Natural killer cell (primary cell): ENCODE measurements around the gene TGFBR1. TPM values are rescaled to one million over a fixed set of nuclear protein-coding genes. Genes with fewer than 3 reads are reported as not detected.
A peak's percentile ranks its signal among the peaks of the same experiment; 100 is the strongest.
"Not testable (repeated sequence)": the region's sequence is repeated elsewhere in the genome, so short reads cannot be mapped to it uniquely, and the experiment has no call there.

Experiments
- ATAC-seq, 3 donors: fragments of 150-1000 bp in 2 of 3; fragments of 200-7000 bp in 1 of 3; cut with Tn5 transposase; 1 replicate in 1 of 3; 2 replicates in 2 of 3; pipeline ENCODE4 v1.10.0; 2021; ENCODE audit warnings: mild to moderate bottlenecking in 2 of 3, moderate library complexity in 2 of 3
- DNase-seq, 2 donors: peaks; one replicate each; pipeline versions ENCODE4 v3.0.0 to v3.0.0-alpha.2; 2013 to 2021; ENCODE audit warnings: mixed read lengths in 1 of 2
- H3K27ac ChIP-seq: one replicate; pipeline ENCODE4 v1.5.1; 2013; ENCODE audit warnings: mild to moderate bottlenecking, low read length
- H3K27me3 ChIP-seq: one replicate; pipeline ENCODE4 v1.6.1; 2013; ENCODE audit warnings: low read length; ENCODE audit not compliant: control insufficient read depth, insufficient read depth
- H3K36me3 ChIP-seq: one replicate; pipeline ENCODE4 v1.6.1; 2013; ENCODE audit warnings: low read length; ENCODE audit not compliant: control insufficient read depth, insufficient read depth
- H3K4me1 ChIP-seq: one replicate; pipeline ENCODE4 v1.6.1; 2013; ENCODE audit warnings: low read length; ENCODE audit not compliant: control insufficient read depth, insufficient read depth
- H3K4me3 ChIP-seq: one replicate; pipeline ENCODE4 v1.5.1; 2013; ENCODE audit warnings: low read length
- H3K9me3 ChIP-seq: one replicate; pipeline ENCODE4 v1.6.1; 2013; ENCODE audit warnings: low read length; ENCODE audit not compliant: control insufficient read depth, insufficient read depth
- H3K27ac Mint-ChIP-seq, 2 donors: one replicate each; pipeline ENCODE4 v1.8.0; 2022; ENCODE audit warnings: mild to moderate bottlenecking in 2 of 2, mixed read lengths in 2 of 2, moderate library complexity in 1 of 2
- H3K27me3 Mint-ChIP-seq, 2 donors: one replicate each; pipeline ENCODE4 v1.8.0; 2022; ENCODE audit warnings: low read depth in 2 of 2, mixed read lengths in 2 of 2
- H3K36me3 Mint-ChIP-seq: one replicate; pipeline ENCODE4 v1.8.0; 2022; ENCODE audit warnings: mixed read lengths
- H3K4me1 Mint-ChIP-seq, 2 donors: one replicate each; pipeline ENCODE4 v1.8.0; 2022; ENCODE audit warnings: mixed read lengths in 2 of 2
- H3K4me3 Mint-ChIP-seq: one replicate; pipeline ENCODE4 v1.8.0; 2022; ENCODE audit warnings: mild to moderate bottlenecking, moderate library complexity, mixed read lengths
- H3K9me3 Mint-ChIP-seq, 2 donors: one replicate each; pipeline ENCODE4 v1.8.0; 2022; ENCODE audit warnings: mixed read lengths in 2 of 2
- WGBS: methylation state at CpG from one replicate; pipeline ENCODE4 v1.1.7; 2013; ENCODE audit warnings: missing lambda C conversion rate; ENCODE audit not compliant: insufficient coverage; 5-methylcytosine and 5-hydroxymethylcytosine counted together
- intact Hi-C: fragments of 100-400 bp; cut with micrococcal nuclease; formaldehyde crosslinking; loops from one replicate; pipeline ENCODE4 v1.14.2; 2022
- total RNA-seq, 4 donors: library from RNA; stranded (reverse); fragments of 120-200 nt in 1 of 4; gene quantifications; one replicate each; pipeline versions ENCODE4 v1.2.3 to v1.2.4, GENCODE V29; 2013 to 2022
- TF ChIP-seq, protein P1 (sequence below): fragments of 200-600 bp; IDR thresholded peaks from one replicate; pipeline ENCODE4 v1.8.0; 2022; ENCODE audit warnings: antibody characterized with exemption

The TGFBR1 gene
- total RNA-seq, 3 donors from 2014 or later (not counting 1 experiment from before 2014, with no cell fraction given), result 78.0 to 120 (median 113) TPM

DNA sequence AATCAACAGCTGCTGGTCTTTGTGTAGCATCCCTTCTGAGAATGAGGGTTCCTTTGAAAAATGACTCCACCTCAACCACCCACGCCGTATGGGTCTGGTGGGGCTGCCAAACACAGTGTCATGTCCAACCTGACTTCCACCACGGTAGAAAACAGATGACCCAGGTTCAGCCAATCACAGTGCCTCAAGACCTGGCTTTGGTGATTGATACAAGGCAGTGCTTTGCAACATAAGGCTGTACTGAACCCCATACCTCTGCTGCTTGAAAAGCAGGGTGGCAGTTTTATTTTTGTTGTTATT lies 11.5 kb upstream of the TGFBR1 start:
- no peak overlapping the region for H3K27ac ChIP-seq
- DNase-seq (no peak), ATAC-seq (peak in 1 of 3 donors; percentile 21)
- H3K4me1 ChIP-seq, result peaks cover 31% of the 10 kb centered on the region
- Mint-ChIP-seq H3K27me3 (no peaks in the 10 kb centered on the region), H3K4me3 (no peak overlapping the region), H3K9me3 (no peaks in the 10 kb centered on the region), H3K36me3 (no peaks in the 10 kb centered on the region), H3K27ac (peak overlapping the region; percentile 76 to 89), H3K4me1 (peaks cover 63 to 67% of the 10 kb centered on the region in 2 donors)
- H3K9me3 ChIP-seq, result peaks cover 5% of the 10 kb centered on the region
- no peak overlapping the region for H3K4me3 ChIP-seq
- TF ChIP-seq, protein P1, sequence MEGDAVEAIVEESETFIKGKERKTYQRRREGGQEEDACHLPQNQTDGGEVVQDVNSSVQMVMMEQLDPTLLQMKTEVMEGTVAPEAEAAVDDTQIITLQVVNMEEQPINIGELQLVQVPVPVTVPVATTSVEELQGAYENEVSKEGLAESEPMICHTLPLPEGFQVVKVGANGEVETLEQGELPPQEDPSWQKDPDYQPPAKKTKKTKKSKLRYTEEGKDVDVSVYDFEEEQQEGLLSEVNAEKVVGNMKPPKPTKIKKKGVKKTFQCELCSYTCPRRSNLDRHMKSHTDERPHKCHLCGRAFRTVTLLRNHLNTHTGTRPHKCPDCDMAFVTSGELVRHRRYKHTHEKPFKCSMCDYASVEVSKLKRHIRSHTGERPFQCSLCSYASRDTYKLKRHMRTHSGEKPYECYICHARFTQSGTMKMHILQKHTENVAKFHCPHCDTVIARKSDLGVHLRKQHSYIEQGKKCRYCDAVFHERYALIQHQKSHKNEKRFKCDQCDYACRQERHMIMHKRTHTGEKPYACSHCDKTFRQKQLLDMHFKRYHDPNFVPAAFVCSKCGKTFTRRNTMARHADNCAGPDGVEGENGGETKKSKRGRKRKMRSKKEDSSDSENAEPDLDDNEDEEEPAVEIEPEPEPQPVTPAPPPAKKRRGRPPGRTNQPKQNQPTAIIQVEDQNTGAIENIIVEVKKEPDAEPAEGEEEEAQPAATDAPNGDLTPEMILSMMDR, result no peak
- no peaks in the 10 kb centered on the region for H3K36me3 ChIP-seq
- WGBS, result 52% methylated on average over 3 of the region's 3 CpGs
- intact Hi-C loops, result no loop called here
- no peaks in the 10 kb centered on the region for H3K27me3 ChIP-seq

DNA sequence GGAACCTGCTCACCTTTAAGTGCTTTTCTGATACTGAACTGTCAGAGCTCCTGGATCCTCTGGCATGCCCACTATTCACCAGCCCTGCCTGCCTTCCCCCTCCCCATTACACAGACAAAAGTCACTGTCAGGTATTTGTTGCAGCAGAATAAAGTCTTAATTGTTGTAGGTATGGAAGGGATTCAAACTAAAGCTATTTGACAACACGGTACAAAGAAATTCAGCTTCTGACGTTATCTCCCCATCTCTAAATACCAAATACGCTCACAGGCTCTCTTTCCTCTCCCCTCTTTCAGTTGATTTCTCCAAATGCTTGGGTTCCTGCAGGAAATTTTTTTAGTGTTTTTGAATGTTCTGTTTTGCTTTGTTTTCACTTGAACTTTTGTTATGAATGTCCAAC lies 9.3 kb upstream of the TGFBR1 start:
- TF ChIP-seq, protein P1, result no peak
- H3K4me1 Mint-ChIP-seq, result peaks cover 81% of the 10 kb centered on the region in 2 donors

DNA sequence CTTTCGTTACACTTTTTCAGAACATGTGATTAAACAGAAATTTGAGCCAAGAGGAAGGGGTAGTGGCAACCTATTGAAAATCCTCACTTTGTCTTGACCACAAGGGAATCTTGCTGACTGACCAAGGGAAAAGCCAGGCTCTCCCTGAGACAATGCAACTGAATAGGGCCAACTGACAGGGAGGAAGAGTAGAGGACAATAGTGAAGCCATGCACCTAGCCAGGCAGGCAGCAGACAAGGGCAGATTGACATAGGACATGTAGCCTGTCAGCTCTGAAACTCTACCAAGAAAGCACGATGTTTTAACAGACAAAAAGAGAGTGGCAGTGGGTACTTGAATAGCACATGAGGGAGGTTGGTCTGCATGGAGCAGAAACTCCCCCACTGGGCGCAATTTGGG lies 8.5 kb upstream of the TGFBR1 start:
- ATAC-seq, result no peak
- TF ChIP-seq, protein P1, result no peak

More for the DNA sequence above, 9.3 kb upstream of the TGFBR1 start:
- Histone ChIP-seq H3K4me3 (no peak overlapping the region), H3K36me3 (no peaks in the 10 kb centered on the region), H3K4me1 (peaks cover 36% of the 10 kb centered on the region), H3K9me3 (no peaks in the 10 kb centered on the region), H3K27ac (no peak overlapping the region), H3K27me3 (no peaks in the 10 kb centered on the region)
- no peak for ATAC-seq
- 92% methylated on average over 3 of the region's 3 CpGs for WGBS
- Mint-ChIP-seq H3K36me3 (no peaks in the 10 kb centered on the region), H3K27me3 (no peaks in the 10 kb centered on the region), H3K9me3 (no peaks in the 10 kb centered on the region), H3K4me3 (no peak overlapping the region), H3K27ac (no peak overlapping the region)
- intact Hi-C loops, result no loop called here
- no peak for DNase-seq

DNA sequence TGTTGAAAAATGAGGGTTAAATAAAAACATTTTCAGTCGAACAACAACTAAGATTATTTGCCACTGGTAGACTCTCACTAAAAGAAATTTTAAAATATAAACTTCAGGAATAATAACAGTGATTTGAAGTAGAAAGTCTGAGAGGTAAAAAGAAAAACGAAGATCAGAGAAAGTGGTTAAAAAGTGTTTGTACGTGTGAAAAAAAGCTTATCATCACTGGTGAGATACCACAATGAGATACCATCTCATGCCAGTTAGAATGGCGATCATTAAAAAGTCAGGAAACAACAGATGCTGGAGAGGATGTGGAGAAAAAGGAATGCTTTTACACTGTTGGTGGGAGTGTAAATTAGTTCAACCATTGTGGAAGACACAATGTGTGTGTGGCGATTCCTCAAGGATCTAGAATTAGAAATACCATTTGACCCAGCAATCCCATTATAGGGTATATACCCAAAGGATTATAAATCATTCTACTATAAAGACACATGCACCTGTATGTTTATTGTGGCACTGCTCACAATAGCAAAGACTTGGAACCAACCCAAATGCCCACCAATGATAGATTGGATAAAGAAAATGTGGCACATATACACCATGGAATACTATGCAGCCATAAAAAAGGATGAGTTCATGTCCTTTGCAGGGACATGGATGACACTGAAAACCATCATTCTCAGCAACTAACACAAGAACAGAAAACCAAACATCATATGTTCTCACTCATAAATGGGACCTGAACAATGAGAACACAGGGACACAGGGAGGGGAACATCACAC lies 4.9 kb upstream of the TGFBR1 start:
- peak overlapping the region; percentile 49 to 74 for H3K27ac Mint-ChIP-seq
- H3K9me3 ChIP-seq, H3K27me3 Mint-ChIP-seq, H3K27ac ChIP-seq, H3K36me3 Mint-ChIP-seq, intact Hi-C loops, H3K4me3 ChIP-seq, H3K9me3 Mint-ChIP-seq, DNase-seq, ATAC-seq, H3K27me3 ChIP-seq, H3K36me3 ChIP-seq: not testable (repeated sequence)
- peaks cover 86 to 88% of the 10 kb centered on the region in 2 donors for H3K4me1 Mint-ChIP-seq
- 46% methylated on average over 4 of the region's 5 CpGs for WGBS
- H3K4me3 Mint-ChIP-seq, result peak overlapping the region; percentile 75
- peaks cover 29% of the 10 kb centered on the region for H3K4me1 ChIP-seq

More for the DNA sequence above, 8.5 kb upstream of the TGFBR1 start:
- peaks cover 82 to 84% of the 10 kb centered on the region in 2 donors for H3K4me1 Mint-ChIP-seq
- peaks cover 42% of the 10 kb centered on the region for H3K4me1 ChIP-seq
- no peaks in the 10 kb centered on the region for H3K9me3 ChIP-seq
- no peaks in the 10 kb centered on the region for H3K9me3 Mint-ChIP-seq
- no peaks in the 10 kb centered on the region for H3K27me3 Mint-ChIP-seq
- DNase-seq, result no peak
- no peaks in the 10 kb centered on the region for H3K27me3 ChIP-seq
- H3K4me3 ChIP-seq, result no peak overlapping the region
- no peak overlapping the region for H3K27ac ChIP-seq
- no peak overlapping the region for H3K27ac Mint-ChIP-seq
- WGBS, result 93% methylated on average over 3 of the region's 3 CpGs
- H3K36me3 ChIP-seq, result no peaks in the 10 kb centered on the region
- intact Hi-C loops, result loop anchor here (2.0 kb wide), 1 partner anchor 20 kb away; no protein-coding TSS in a partner anchor
- H3K36me3 Mint-ChIP-seq, result no peaks in the 10 kb centered on the region
- no peak overlapping the region for H3K4me3 Mint-ChIP-seq
